OCI-LY7 (cell line): ENCODE results near the gene PARP16. TPM values are rescaled to one million over a fixed set of nuclear protein-coding genes. Genes with fewer than 3 reads are reported as not detected.

ENCODE experiments used
- BruUV-seq: library from RNA; stranded (reverse); fragments of 400-500 nt; replicated peaks from 2 replicates; lab custom pipeline; 2021; lab: Mats Ljungman, UMichigan
- CTCF ChIA-PET: fragments of 300-600 bp; sonication (Branson Sonifier 250); formaldehyde crosslinking; loops from one replicate; lab custom pipeline; 2022; ENCODE audit warnings: antibody characterized with exemption; ENCODE audit not compliant: unreplicated experiment; lab: Charles Lee
- POLR2A ChIA-PET: fragments of 300-600 bp; sonication (Branson Sonifier 250); formaldehyde crosslinking; loops from one replicate; lab custom pipeline; 2022; ENCODE audit warnings: antibody characterized with exemption; lab: Charles Lee
- DNase-seq: peaks from one replicate; pipeline ENCODE4 v3.0.0-alpha.2; 2015; ENCODE audit warnings: low spot score
- H2AFZ ChIP-seq: fragments of 200-600 bp; sonication (generic), shearing (Covaris generic); 2 replicates; pipeline ENCODE4 v1.6.1; 2014; ENCODE audit warnings: mild to moderate bottlenecking, antibody characterized with exemption, low read length, moderate library complexity
- H3K27ac ChIP-seq: fragments of 200-600 bp; sonication (generic); 2 replicates; pipeline ENCODE4 v1.5.1; 2014; ENCODE audit warnings: mixed run types, low read depth, mild to moderate bottlenecking, moderate library complexity, low read length, inconsistent platforms; ENCODE audit not compliant: poor library complexity, severe bottlenecking
- H3K36me3 ChIP-seq: fragments of 200-600 bp; sonication (generic); 2 replicates; pipeline ENCODE4 v1.6.1; 2014; ENCODE audit warnings: mild to moderate bottlenecking, antibody characterized with exemption, low read length, moderate library complexity, mixed read lengths; ENCODE audit not compliant: insufficient read depth
- H3K4me1 ChIP-seq: fragments of 200-600 bp; sonication (generic); 2 replicates; pipeline ENCODE4 v1.5.1; 2014; ENCODE audit warnings: mild to moderate bottlenecking, low read length; ENCODE audit not compliant: insufficient read depth, poor library complexity, severe bottlenecking
- H3K4me2 ChIP-seq: fragments of 200-600 bp; sonication (generic); 2 replicates; pipeline ENCODE4 v1.6.1; 2014; ENCODE audit warnings: mild to moderate bottlenecking, low read length
- H3K4me3 ChIP-seq: fragments of 200-600 bp; sonication (generic); 2 replicates; pipeline ENCODE4 v1.5.1; 2014; ENCODE audit warnings: mild to moderate bottlenecking, low read depth, low read length; ENCODE audit not compliant: poor library complexity, severe bottlenecking
- H3K79me2 ChIP-seq: fragments of 200-600 bp; sonication (generic); 2 replicates; pipeline ENCODE4 v1.6.1; 2016; ENCODE audit warnings: low read depth, mild to moderate bottlenecking, low read length, moderate library complexity, mixed read lengths; ENCODE audit not compliant: insufficient read depth
- H3K9me2 ChIP-seq: fragments of 200-600 bp; sonication (generic); 2 replicates; pipeline ENCODE4 v1.6.1; 2016; ENCODE audit warnings: mild to moderate bottlenecking, low read length, mixed read lengths; ENCODE audit not compliant: insufficient read depth
- H3K9me3 ChIP-seq: fragments of 200-600 bp; sonication (generic); 2 replicates; pipeline ENCODE4 v1.6.1; 2014; ENCODE audit warnings: mild to moderate bottlenecking, mixed run types, low read length, mixed read lengths
- H4K20me1 ChIP-seq: fragments of 200-600 bp; sonication (generic); 2 replicates; pipeline ENCODE4 v1.6.1; 2014; ENCODE audit warnings: mild to moderate bottlenecking, antibody characterized with exemption, low read length, moderate library complexity, mixed read lengths; ENCODE audit not compliant: insufficient read depth
- EZH2phosphoT487 ChIP-seq: fragments of 200-600 bp; sonication (generic); IDR thresholded peaks from 2 replicates; pipeline ENCODE4 v1.6.1; 2018; ENCODE audit warnings: low read depth, borderline replicate concordance, mild to moderate bottlenecking, mixed run types, antibody characterized with exemption, low read length, moderate library complexity, mixed read lengths
- intact Hi-C: fragments of 100-400 bp; cut with micrococcal nuclease; formaldehyde crosslinking; loops from one replicate; pipeline ENCODE4 v1.10.0; 2022; ENCODE audit not compliant: unreplicated experiment
- total RNA-seq, 2 experiments: library from RNA; depleted of rRNA in 1 of 2; stranded (reverse); fragments of >200 nt in 1 of 2; shearing (Covaris generic) in 1 of 2; gene quantifications; 2 replicates each; pipeline ENCODE4 v1.2.3, GENCODE V29; 2014 to 2022
- TF ChIP-seq, protein P1 (sequence below): fragments of 200-600 bp; sonication (generic); conservative IDR thresholded peaks from 2 replicates; pipeline ENCODE4 v1.5.1; 2014; ENCODE audit warnings: mild to moderate bottlenecking, antibody characterized with exemption, low read length, moderate library complexity, mixed read lengths

The PARP16 gene
- total RNA-seq, 2 experiments from 2014 or later: 21.2 to 24.9 TPM

DNA sequence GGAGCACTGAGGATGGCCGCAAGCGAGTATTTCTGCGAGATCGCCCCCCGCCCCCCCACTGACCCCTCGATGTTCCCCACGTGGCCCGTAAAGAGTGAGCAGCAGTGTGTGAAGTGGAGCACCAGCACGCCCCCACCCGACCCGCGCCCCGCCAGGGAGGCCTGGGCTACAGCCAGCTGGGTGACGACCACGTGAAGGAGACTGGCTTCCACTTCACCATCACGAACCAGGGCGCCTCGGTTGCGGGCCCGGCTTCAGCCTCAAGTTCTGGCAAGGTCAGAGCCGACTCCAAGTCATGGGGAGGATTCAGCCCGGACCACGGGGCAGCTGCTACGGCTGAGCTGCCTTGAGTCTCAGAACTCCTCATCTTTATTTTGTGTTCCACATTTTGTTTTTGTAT is 15.4 kb upstream of the PARP16 start:
- peaks cover 30% of the 10 kb centered on the region for H3K4me1 ChIP-seq
- BruUV-seq: no TSS peak
- H4K20me1 ChIP-seq: no peaks in the 10 kb centered on the region
- ChIA-PET CTCF (no interaction called here), POLR2A (no interaction called here)
- no peak overlapping the region for H3K4me3 ChIP-seq
- no peak for DNase-seq
- H2AFZ ChIP-seq: no peak overlapping the region
- no peaks in the 10 kb centered on the region for H3K36me3 ChIP-seq
- TF ChIP-seq, protein P1, sequence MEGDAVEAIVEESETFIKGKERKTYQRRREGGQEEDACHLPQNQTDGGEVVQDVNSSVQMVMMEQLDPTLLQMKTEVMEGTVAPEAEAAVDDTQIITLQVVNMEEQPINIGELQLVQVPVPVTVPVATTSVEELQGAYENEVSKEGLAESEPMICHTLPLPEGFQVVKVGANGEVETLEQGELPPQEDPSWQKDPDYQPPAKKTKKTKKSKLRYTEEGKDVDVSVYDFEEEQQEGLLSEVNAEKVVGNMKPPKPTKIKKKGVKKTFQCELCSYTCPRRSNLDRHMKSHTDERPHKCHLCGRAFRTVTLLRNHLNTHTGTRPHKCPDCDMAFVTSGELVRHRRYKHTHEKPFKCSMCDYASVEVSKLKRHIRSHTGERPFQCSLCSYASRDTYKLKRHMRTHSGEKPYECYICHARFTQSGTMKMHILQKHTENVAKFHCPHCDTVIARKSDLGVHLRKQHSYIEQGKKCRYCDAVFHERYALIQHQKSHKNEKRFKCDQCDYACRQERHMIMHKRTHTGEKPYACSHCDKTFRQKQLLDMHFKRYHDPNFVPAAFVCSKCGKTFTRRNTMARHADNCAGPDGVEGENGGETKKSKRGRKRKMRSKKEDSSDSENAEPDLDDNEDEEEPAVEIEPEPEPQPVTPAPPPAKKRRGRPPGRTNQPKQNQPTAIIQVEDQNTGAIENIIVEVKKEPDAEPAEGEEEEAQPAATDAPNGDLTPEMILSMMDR: no peak
- TF ChIP-seq EZH2phosphoT487: no peak
- intact Hi-C loops: no loop called here
- no peak overlapping the region for H3K4me2 ChIP-seq
- no peaks in the 10 kb centered on the region for H3K9me3 ChIP-seq
- H3K27ac ChIP-seq: no peak overlapping the region
- no peaks in the 10 kb centered on the region for H3K9me2 ChIP-seq
- H3K79me2 ChIP-seq: no peaks in the 10 kb centered on the region

DNA sequence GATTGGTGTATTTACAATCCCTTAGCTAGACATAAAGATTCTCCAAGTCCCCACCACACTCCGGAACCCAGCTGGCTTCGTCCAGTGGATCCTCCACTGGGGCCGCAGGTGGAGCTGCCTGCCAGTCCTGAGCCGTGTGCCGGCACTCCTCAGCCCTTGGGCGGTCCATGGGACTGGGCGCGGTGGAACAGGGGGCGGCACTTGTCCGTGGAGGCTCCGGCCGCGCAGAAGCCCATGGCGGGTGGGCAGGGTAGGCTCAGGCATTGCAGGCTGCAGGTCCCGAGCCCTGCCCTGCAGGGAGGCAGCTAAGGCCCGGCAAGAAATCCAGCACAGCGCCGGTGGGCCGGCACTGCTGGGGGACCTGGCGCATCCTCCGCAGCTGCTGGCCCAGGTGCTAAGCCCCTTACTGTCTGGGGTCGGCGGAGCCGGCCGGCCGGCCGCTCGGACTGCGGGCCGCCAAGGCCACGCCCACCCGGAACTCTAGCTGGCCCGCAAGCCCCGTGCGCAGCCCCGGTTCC is 14.3 kb upstream of the PARP16 start:
- Histone ChIP-seq H3K36me3 (no peaks in the 10 kb centered on the region), H3K9me2 (no peaks in the 10 kb centered on the region), H4K20me1 (no peaks in the 10 kb centered on the region), H3K27ac (no peak overlapping the region), H3K4me1 (peaks cover 33% of the 10 kb centered on the region), H3K9me3 (no peaks in the 10 kb centered on the region), H3K79me2 (no peaks in the 10 kb centered on the region), H2AFZ (no peak overlapping the region), H3K4me2 (no peak overlapping the region), H3K4me3 (no peak overlapping the region)
- no peak for DNase-seq
- no TSS peak for BruUV-seq
- POLR2A ChIA-PET: interaction anchor here (0.5 to 1.6 kb wide), 4 partner anchors 14 to 248 kb away, joined by 3 to 6 read pairs (median 4); partner anchors contain the start of genes CLPX and PARP16
- intact Hi-C loops: no loop called here
- CTCF ChIA-PET: no interaction called here
- TF ChIP-seq, protein P1: no peak
- TF ChIP-seq EZH2phosphoT487: no peak

DNA sequence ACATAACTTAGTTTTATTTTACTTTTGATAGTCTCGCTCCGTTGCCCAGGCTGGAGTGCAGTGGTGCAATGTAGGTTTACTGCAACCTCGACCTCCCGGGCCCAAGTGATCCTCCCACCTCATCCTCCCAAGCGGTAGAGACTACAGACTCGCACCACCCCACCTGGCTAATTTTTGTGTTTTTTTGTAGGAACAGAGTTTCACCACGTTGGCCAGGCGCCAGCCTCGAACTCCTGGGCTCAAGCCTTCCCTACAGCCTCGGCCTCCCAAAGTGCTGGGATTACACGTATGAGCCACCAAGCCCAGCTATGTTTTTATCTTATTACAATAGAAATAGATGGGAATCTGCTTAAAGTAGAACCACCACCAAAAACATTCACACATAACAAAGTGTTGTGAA is 12.0 kb upstream of the PARP16 start:
- Histone ChIP-seq H3K9me3 (no peaks in the 10 kb centered on the region), H3K36me3 (no peaks in the 10 kb centered on the region), H3K27ac (no peak overlapping the region), H3K4me3 (no peak overlapping the region), H3K4me1 (peaks cover 29% of the 10 kb centered on the region), H3K79me2 (no peaks in the 10 kb centered on the region), H2AFZ (no peak overlapping the region), H3K4me2 (no peak overlapping the region), H4K20me1 (no peaks in the 10 kb centered on the region), H3K9me2 (no peaks in the 10 kb centered on the region)
- no peak for DNase-seq
- ChIA-PET CTCF (no interaction called here), POLR2A (interaction anchor here (0.8 kb wide), 1 partner anchor 86 kb away, joined by 3 read pairs; no protein-coding TSS in a partner anchor)
- no peak for TF ChIP-seq EZH2phosphoT487
- TF ChIP-seq, protein P1: no peak
- intact Hi-C loops: loop anchor here (5.0 kb wide), 1 partner anchor 406 kb away; no protein-coding TSS in a partner anchor
- BruUV-seq: no TSS peak
